ENCODE data around the gene DPH7. TPM values are rescaled to one million over a fixed set of nuclear protein-coding genes. Genes with fewer than 3 reads are reported as not detected.
"Not testable (repeated sequence)": the region's sequence is repeated elsewhere in the genome, so short reads cannot be mapped to it uniquely, and the experiment has no call there.

Gene DPH7
- 51.9 and 58.4 TPM in 2 replicates for total RNA-seq (2022)
- Bru-seq, nascent RNA, result percentile 72 among the genes with signal in this experiment
- percentile 81 among the genes with signal in this experiment for BruChase-seq, experiment 1, labeled RNA remaining after a 2-hour chase
- BruChase-seq, experiment 2, labeled RNA remaining after a 6-hour chase, result percentile 79 among the genes with signal in this experiment
- long read RNA-seq, transcript DPH7-201 (9 exons, 1,847 nt), result major isoform, 12 of 59 reads
- long read RNA-seq, partial matches to known transcripts, result 1 of 59 reads
- long read RNA-seq, other reads (novel, unspliced or antisense), result 45 of 59 reads

GRCh38 chr9:137578518-137579258 lies at the start of gene DPH7:
Gene DPH7 (minus strand): TSS chr9:137578925. CDS start chr9:137578777, 148 bp downstream.
- H3K36me3 ChIP-seq (ENCODE audit: control insufficient read depth, insufficient read depth, low read length), result no peaks in the 10 kb centered on the region; the same call in 1 of the 2 replicates

GRCh38 chr9:137627406-137627805 lies 48.7 kb upstream of the DPH7 start:
- H3K4me3 Mint-ChIP-seq (ENCODE audit: unreplicated experiment); H3K27me3 Mint-ChIP-seq (ENCODE audit: insufficient read depth, unreplicated experiment); H3K9me3 ChIP-seq; H3K9me3 Mint-ChIP-seq (ENCODE audit: unreplicated experiment); H3K27ac Mint-ChIP-seq (ENCODE audit: unreplicated experiment); H3K27me3 ChIP-seq (replicated peaks; ENCODE audit: control insufficient read depth, insufficient read depth, low read length); H3K4me1 Mint-ChIP-seq (ENCODE audit: low read depth, unreplicated experiment); CTCF ChIA-PET; BruUV-seq (replicated peaks); H3K4me3 ChIP-seq (ENCODE audit: low read depth, low read length); POLR2A ChIA-PET; H3K36me3 ChIP-seq (ENCODE audit: control insufficient read depth, insufficient read depth, low read length); intact Hi-C loops (cut with micrococcal nuclease; ENCODE audit: unreplicated experiment); H3K4me1 ChIP-seq: not testable (repeated sequence)
- peak in 1 of 2 experiments; percentile 25 for DNase-seq
- peaks cover 40% of the 10 kb centered on the region for H3K36me3 Mint-ChIP-seq (ENCODE audit: insufficient read depth, unreplicated experiment)

More at GRCh38 chr9:137578518-137579258, at the start of gene DPH7:
- Mint-ChIP-seq H3K9me3 (ENCODE audit: unreplicated experiment) (no peaks in the 10 kb centered on the region), H3K27me3 (ENCODE audit: insufficient read depth, unreplicated experiment) (no peaks in the 10 kb centered on the region), H3K4me1 (ENCODE audit: low read depth, unreplicated experiment) (no peaks in the 10 kb centered on the region), H3K36me3 (ENCODE audit: insufficient read depth, unreplicated experiment) (peaks cover 77% of the 10 kb centered on the region), H3K4me3 (ENCODE audit: unreplicated experiment) (peak within 1 kb of the TSS; percentile 83), H3K27ac (ENCODE audit: unreplicated experiment) (peak within 1 kb of the TSS; percentile 66)
- POLR2A ChIA-PET, result interaction anchor here (0.6 kb wide), 1 partner anchor 169 kb away, joined by 3 read pairs; no protein-coding TSS in a partner anchor
- Histone ChIP-seq H3K9me3 (no peaks in the 10 kb centered on the region), H3K4me1 (peaks cover 13% of the 10 kb centered on the region), H3K4me3 (ENCODE audit: low read depth, low read length) (peak within 1 kb of the TSS; percentile 96), H3K27me3 (replicated peaks; ENCODE audit: control insufficient read depth, insufficient read depth, low read length) (no peaks in the 10 kb centered on the region)
- BruUV-seq (replicated peaks), result no TSS peak
- peak; percentile 94 to 98 for DNase-seq
- TF ChIP-seq CTCF (IDR thresholded peaks at IDR 0.05; ENCODE audit: insufficient read depth in 1 of 2, low read depth in 1 of 2, low read length in 1 of 2, severe bottlenecking in 1 of 2, unreplicated experiment in 1 of 2), result peak; percentile 90 to 94
- intact Hi-C loops (cut with micrococcal nuclease; ENCODE audit: unreplicated experiment), result loop anchor here (1.0 kb wide), 1 partner anchor 44 kb away; no protein-coding TSS in a partner anchor
- CTCF ChIA-PET, result interaction anchor here (0.9 to 3.6 kb wide), 4 partner anchors 12 to 44 kb away, joined by 3 to 13 read pairs (median 4); partner anchors contain the start of genes EHMT1 and MRPL41

GRCh38 chr9:137626464-137626863 lies 47.7 kb upstream of the DPH7 start:
- Histone ChIP-seq H3K4me3 (ENCODE audit: low read depth, low read length) (no peak overlapping the region), H3K9me3 (no peaks in the 10 kb centered on the region), H3K4me1 (no peaks in the 10 kb centered on the region), H3K27me3 (replicated peaks; ENCODE audit: control insufficient read depth, insufficient read depth, low read length) (no peaks in the 10 kb centered on the region), H3K36me3 (ENCODE audit: control insufficient read depth, insufficient read depth, low read length) (no peaks in the 10 kb centered on the region)
- BruUV-seq (replicated peaks), result no TSS peak
- ChIA-PET POLR2A (interaction anchor here (0.5 kb wide), 1 partner anchor 91 kb away, joined by 3 read pairs; no protein-coding TSS in a partner anchor), CTCF (no interaction called here)
- Mint-ChIP-seq H3K27me3 (ENCODE audit: insufficient read depth, unreplicated experiment) (no peaks in the 10 kb centered on the region), H3K27ac (ENCODE audit: unreplicated experiment) (no peak overlapping the region), H3K36me3 (ENCODE audit: insufficient read depth, unreplicated experiment) (peaks cover 44% of the 10 kb centered on the region), H3K9me3 (ENCODE audit: unreplicated experiment) (no peaks in the 10 kb centered on the region), H3K4me3 (ENCODE audit: unreplicated experiment) (no peak overlapping the region), H3K4me1 (ENCODE audit: low read depth, unreplicated experiment) (no peaks in the 10 kb centered on the region)
- no peak for TF ChIP-seq CTCF (IDR thresholded peaks at IDR 0.05; ENCODE audit: insufficient read depth in 1 of 2, low read depth in 1 of 2, low read length in 1 of 2, severe bottlenecking in 1 of 2, unreplicated experiment in 1 of 2)
- intact Hi-C loops (cut with micrococcal nuclease; ENCODE audit: unreplicated experiment), result no loop called here
- no peak for DNase-seq

GRCh38 chr9:137622211-137622610 lies 43.5 kb upstream of the DPH7 start:
- H3K9me3 Mint-ChIP-seq (ENCODE audit: unreplicated experiment); H3K4me3 Mint-ChIP-seq (ENCODE audit: unreplicated experiment); H3K4me1 ChIP-seq; H3K36me3 ChIP-seq (ENCODE audit: control insufficient read depth, insufficient read depth, low read length); DNase-seq; POLR2A ChIA-PET; H3K27ac Mint-ChIP-seq (ENCODE audit: unreplicated experiment); BruUV-seq (replicated peaks); intact Hi-C loops (cut with micrococcal nuclease; ENCODE audit: unreplicated experiment); CTCF ChIA-PET; H3K9me3 ChIP-seq; H3K27me3 Mint-ChIP-seq (ENCODE audit: insufficient read depth, unreplicated experiment); H3K27me3 ChIP-seq (replicated peaks; ENCODE audit: control insufficient read depth, insufficient read depth, low read length); H3K4me3 ChIP-seq (ENCODE audit: low read depth, low read length): not testable (repeated sequence)
- peaks cover 66% of the 10 kb centered on the region for H3K36me3 Mint-ChIP-seq (ENCODE audit: insufficient read depth, unreplicated experiment)
- H3K4me1 Mint-ChIP-seq (ENCODE audit: low read depth, unreplicated experiment), result peaks cover 16% of the 10 kb centered on the region
